K562 (cell line): Measurements from ENCODE around the gene ADAM30. TPM values are rescaled to one million over a fixed set of nuclear protein-coding genes. Genes with fewer than 3 reads are reported as not detected.

Experiments
- ATAC-seq: fragments of 200-7000 bp; cut with Tn5 transposase; 3 replicates; pipeline ENCODE4 v1.9.1; 2020; ENCODE audit warnings: moderate library complexity
- BruUV-seq: library from RNA; stranded (reverse); fragments of 400-500 nt; replicated peaks from 2 replicates; lab custom pipeline; 2021; lab: Mats Ljungman, UMichigan
- CTCF ChIA-PET: fragments of 300-600 bp; formaldehyde crosslinking; extraction: SDS; loops from one replicate; lab custom pipeline; 2021; ENCODE audit warnings: low intra/inter-chr PET ratio; lab: Yijun Ruan, JAX
- POLR2A ChIA-PET: fragments of 300-600, 350-650 bp; sonication (Branson Sonifier 250); formaldehyde crosslinking; extraction: SDS; loops from one replicate; lab custom pipeline; 2021; ENCODE audit warnings: antibody characterized with exemption, inconsistent platforms; lab: Yijun Ruan, JAX
- DNase-seq, 4 experiments: peaks; one replicate each; pipeline versions ENCODE4 v3.0.0 to v3.0.0-alpha.2; 2011 to 2018; ENCODE audit warnings: low spot score in 3 of 4, mixed read lengths in 3 of 4; ENCODE audit errors: extremely low read depth in 1 of 4
- FAIRE-seq: peaks from 2 replicates; lab custom pipeline; 2011; peaks lifted over from hg19 to GRCh38; lab: Jason Lieb, UNC
- H2AFZ ChIP-seq: 2 replicates; pipeline ENCODE4 v1.6.0; 2011; ENCODE audit warnings: low read depth, low read length, control low read depth, inconsistent platforms
- H3K27ac ChIP-seq: fragments of 200-600 bp; 3 replicates; pipeline ENCODE4 v1.8.0; 2011; ENCODE audit warnings: low read depth, mild to moderate bottlenecking, control low read depth, inconsistent platforms, low read length, moderate library complexity, mixed read lengths; ENCODE audit errors: extremely low read depth
- H3K27me3 ChIP-seq, 2 experiments: fragments of 300-600 bp in 1 of 2; 2 replicates in 1 of 2; 3 replicates in 1 of 2; pipeline versions ENCODE4 v1.6.0 to v1.8.0; 2011; ENCODE audit warnings: inconsistent platforms in 2 of 2, low read length in 2 of 2, mild to moderate bottlenecking in 1 of 2, mixed read lengths in 1 of 2, moderate library complexity in 1 of 2; ENCODE audit not compliant: control insufficient read depth in 2 of 2, insufficient read depth in 2 of 2
- H3K36me3 ChIP-seq: fragments of 300-600 bp; 3 replicates; pipeline ENCODE4 v1.8.0; 2011; ENCODE audit warnings: mild to moderate bottlenecking, low read length, inconsistent platforms; ENCODE audit not compliant: control insufficient read depth, insufficient read depth
- H3K4me1 ChIP-seq, 2 experiments: fragments of 200-600 bp in 1 of 2; replicated peaks in 1 of 2; 2 replicates in 1 of 2; 3 replicates in 1 of 2; pipeline versions ENCODE4 v1.5.1 to v1.8.0; 2011; ENCODE audit warnings: inconsistent platforms in 2 of 2, low read length in 2 of 2, mild to moderate bottlenecking in 1 of 2, mixed read lengths in 1 of 2, moderate library complexity in 1 of 2; ENCODE audit not compliant: control insufficient read depth in 2 of 2, insufficient read depth in 2 of 2
- H3K4me2 ChIP-seq: 2 replicates; pipeline ENCODE4 v1.6.1; 2011; ENCODE audit warnings: low read length, control low read depth, inconsistent platforms, mixed read lengths; ENCODE audit not compliant: insufficient read depth
- H3K4me3 ChIP-seq: fragments of 200-600 bp; sonication (generic), shearing (Covaris generic); 2 replicates; pipeline ENCODE4 v1.5.1; 2016; ENCODE audit warnings: control low read depth, inconsistent platforms
- H3K79me2 ChIP-seq: fragments of 200-600 bp; 3 replicates; pipeline ENCODE4 v1.8.0; 2011; ENCODE audit warnings: low read length, inconsistent platforms; ENCODE audit not compliant: control insufficient read depth, insufficient read depth
- H3K9ac ChIP-seq, 2 experiments: 2 replicates each; pipeline versions ENCODE4 v1.6.0 to v1.6.1; 2011; ENCODE audit warnings: low read depth in 2 of 2, low read length in 2 of 2, control low read depth in 1 of 2, inconsistent platforms in 1 of 2, mild to moderate bottlenecking in 1 of 2, mixed read lengths in 1 of 2; ENCODE audit not compliant: insufficient read depth in 1 of 2
- H3K9me1 ChIP-seq: one replicate; pipeline ENCODE4 v1.6.0; 2011; ENCODE audit warnings: inconsistent platforms, mild to moderate bottlenecking, low read length, moderate library complexity; ENCODE audit not compliant: control insufficient read depth, insufficient read depth
- H3K9me3 ChIP-seq: replicated peaks from 2 replicates; pipeline ENCODE4 v1.5.1; 2011; ENCODE audit warnings: low read depth, low read length, inconsistent platforms; ENCODE audit not compliant: control insufficient read depth, insufficient read depth
- H4K20me1 ChIP-seq: replicated peaks from 2 replicates; pipeline ENCODE4 v1.6.1; 2011; ENCODE audit warnings: low read length, inconsistent platforms, mixed read lengths; ENCODE audit not compliant: control insufficient read depth, insufficient read depth
- ARID3B ChIP-seq: fragments of 250-450 bp; sonication (Bioruptor Pico); IDR thresholded peaks from 2 replicates; pipeline ENCODE4 v1.4.0; 2020; ENCODE audit warnings: borderline replicate concordance
- DNMT1 ChIP-seq: fragments of 450-650 bp; IDR thresholded peaks from 2 replicates; pipeline ENCODE4 v1.6.1; 2016; ENCODE audit warnings: antibody characterized with exemption, mild to moderate bottlenecking
- ERF ChIP-seq: fragments of 450-650 bp; formaldehyde crosslinking; IDR thresholded peaks from 2 replicates; pipeline ENCODE4 v1.4.0; 2020; ENCODE audit warnings: mild to moderate bottlenecking, mixed read lengths
- HDAC3 ChIP-seq: fragments of 450-650 bp; IDR thresholded peaks from 2 replicates; pipeline ENCODE4 v1.6.1; 2018; ENCODE audit warnings: borderline replicate concordance, mild to moderate bottlenecking, moderate library complexity; ENCODE audit not compliant: partially characterized antibody
- HDAC8 ChIP-seq: fragments of 450-650 bp; IDR thresholded peaks from 2 replicates; pipeline ENCODE4 v1.6.1; 2016; ENCODE audit warnings: mild to moderate bottlenecking, missing genetic modification characterization, moderate library complexity, missing compliant biosample characterization
- SPI1 ChIP-seq: IDR thresholded peaks from 2 replicates; pipeline ENCODE4 v1.6.1; 2011; ENCODE audit warnings: low read depth, low read length, control low read depth, borderline replicate concordance
- THRA ChIP-seq: fragments of 450-650 bp; IDR thresholded peaks from 2 replicates; pipeline ENCODE4 v1.6.1; 2017; ENCODE audit warnings: mild to moderate bottlenecking, moderate library complexity
- THRB ChIP-seq: fragments of 450-650 bp; formaldehyde crosslinking; conservative IDR thresholded peaks from 2 replicates; pipeline ENCODE4 v1.4.0; 2022; ENCODE audit warnings: mild to moderate bottlenecking, missing genetic modification characterization
- ZBTB9 ChIP-seq: fragments of 450-650 bp; formaldehyde crosslinking; IDR thresholded peaks from 2 replicates; pipeline ENCODE4 v1.4.0; 2020; ENCODE audit warnings: mild to moderate bottlenecking, moderate library complexity
- ZKSCAN1 ChIP-seq: fragments of 150-350 bp; IDR thresholded peaks from 2 replicates; pipeline ENCODE4 v1.6.1; 2016; ENCODE audit warnings: low read depth, low read length
- ZNF512 ChIP-seq: IDR thresholded peaks from 2 replicates; pipeline ENCODE4 v1.6.1; 2016; ENCODE audit warnings: missing genetic modification characterization, missing compliant biosample characterization
- WGBS: fragments of 100-300 bp; shearing (Covaris generic); methylation state at CpG from one replicate; pipeline ENCODE4 v1.1.6; 2016; ENCODE audit warnings: low coverage, mixed read lengths; ENCODE audit not compliant: insufficient coverage; ENCODE audit errors: missing lambda C conversion rate; 5-methylcytosine and 5-hydroxymethylcytosine counted together
- in situ Hi-C: fragments of 300-500 bp; cut with MboI; formaldehyde crosslinking; loops from 4 replicates; pipeline ENCODE4 v1.15.0; 2018; ENCODE audit warnings: inconsistent platforms, mixed read lengths
- intact Hi-C: fragments of 100-400 bp; cut with micrococcal nuclease; formaldehyde crosslinking; loops from 2 replicates; pipeline ENCODE4 v1.14.2; 2022
- polyA plus RNA-seq, 8 experiments: library from polyadenylated mRNA; depleted of rRNA in 4 of 8; stranded (reverse) in 5 of 8; unstranded in 3 of 8; fragments of >200 nt; fragmentation: Nextera tagmentation in 2 of 8; fragmentation: Illumina TruSeq in 1 of 8; extraction: Ambion mirVana in 2 of 8; extraction: Trizol in 1 of 8; gene quantifications; 2 replicates each; pipeline versions ENCODE4 v1.2.1 to v1.2.3, GENCODE V29; 2011 to 2014; ENCODE audit warnings: inconsistent platforms in 1 of 8, missing spikeins in 1 of 8
- total RNA-seq, 7 experiments: library from RNA; depleted of rRNA in 6 of 7; stranded (reverse); fragments of >200 nt in 6 of 7; fragmentation: Illumina TruSeq in 2 of 7; extraction: Trizol in 2 of 7; gene quantifications; 2 replicates each; pipeline versions ENCODE4 v1.2.1 to v1.2.3, GENCODE V29; 2011 to 2021; ENCODE audit warnings: low replicate concordance in 1 of 7

ADAM30 gene
- total and polyA plus RNA-seq, 9 of the 15 experiments (the other 6 are each of a cell fraction or from before 2014, with no cell fraction given), result not detected

GRCh38 chr1:119917304-119918055 is 21.2 kb upstream of the ADAM30 start (continued):
- no peak for TF ChIP-seq THRB (CRISPR knock-in tag)
- TF ChIP-seq, all 486 proteins: peak for 0

GRCh38 chr1:119915517-119915916 is 19.2 kb upstream of the ADAM30 start:
- POLR2A ChIA-PET, result no interaction called here
- CTCF ChIA-PET, result no interaction called here
- no peak overlapping the region for H2AFZ ChIP-seq
- no peaks in the 10 kb centered on the region for H3K79me2 ChIP-seq
- H3K27ac ChIP-seq, result no peak overlapping the region
- no peaks in the 10 kb centered on the region for H4K20me1 ChIP-seq
- peaks cover 0 to 5% of the 10 kb centered on the region in 2 experiments; a peak in 2 of 5 replicates for H3K4me1 ChIP-seq
- H3K9me1 ChIP-seq, result no peaks in the 10 kb centered on the region
- H3K4me2 ChIP-seq, result no peak overlapping the region
- no peak for TF ChIP-seq DNMT1
- TF ChIP-seq SPI1, result no peak
- no peak for TF ChIP-seq ERF (CRISPR knock-in tag)
- TF ChIP-seq ARID3B (CRISPR knock-in tag), result no peak
- TF ChIP-seq ZBTB9 (CRISPR knock-in tag), result no peak
- no peak for TF ChIP-seq THRA
- TF ChIP-seq ZNF512 (tag), result no peak
- no peak for TF ChIP-seq ZKSCAN1
- no peak for TF ChIP-seq HDAC8 (tag)
- TF ChIP-seq HDAC3, result no peak
- intact Hi-C loops (no loop called here), in situ Hi-C loops (no loop called here)
- no peak for FAIRE-seq
- no peaks in the 10 kb centered on the region for H3K36me3 ChIP-seq
- ATAC-seq, result no peak
- no peak for DNase-seq
- BruUV-seq, result no TSS peak
- WGBS, result 3% methylated on average over 6 of the region's 6 CpGs
- peaks cover 8 to 27% of the 10 kb centered on the region in 2 experiments; a peak in 3 of 5 replicates for H3K27me3 ChIP-seq
- no peak overlapping the region for H3K9ac ChIP-seq
- H3K4me3 ChIP-seq, result no peak overlapping the region
- H3K9me3 ChIP-seq, result no peaks in the 10 kb centered on the region
